ENCODE results near the gene CCM2.

Gene CCM2

DNA sequence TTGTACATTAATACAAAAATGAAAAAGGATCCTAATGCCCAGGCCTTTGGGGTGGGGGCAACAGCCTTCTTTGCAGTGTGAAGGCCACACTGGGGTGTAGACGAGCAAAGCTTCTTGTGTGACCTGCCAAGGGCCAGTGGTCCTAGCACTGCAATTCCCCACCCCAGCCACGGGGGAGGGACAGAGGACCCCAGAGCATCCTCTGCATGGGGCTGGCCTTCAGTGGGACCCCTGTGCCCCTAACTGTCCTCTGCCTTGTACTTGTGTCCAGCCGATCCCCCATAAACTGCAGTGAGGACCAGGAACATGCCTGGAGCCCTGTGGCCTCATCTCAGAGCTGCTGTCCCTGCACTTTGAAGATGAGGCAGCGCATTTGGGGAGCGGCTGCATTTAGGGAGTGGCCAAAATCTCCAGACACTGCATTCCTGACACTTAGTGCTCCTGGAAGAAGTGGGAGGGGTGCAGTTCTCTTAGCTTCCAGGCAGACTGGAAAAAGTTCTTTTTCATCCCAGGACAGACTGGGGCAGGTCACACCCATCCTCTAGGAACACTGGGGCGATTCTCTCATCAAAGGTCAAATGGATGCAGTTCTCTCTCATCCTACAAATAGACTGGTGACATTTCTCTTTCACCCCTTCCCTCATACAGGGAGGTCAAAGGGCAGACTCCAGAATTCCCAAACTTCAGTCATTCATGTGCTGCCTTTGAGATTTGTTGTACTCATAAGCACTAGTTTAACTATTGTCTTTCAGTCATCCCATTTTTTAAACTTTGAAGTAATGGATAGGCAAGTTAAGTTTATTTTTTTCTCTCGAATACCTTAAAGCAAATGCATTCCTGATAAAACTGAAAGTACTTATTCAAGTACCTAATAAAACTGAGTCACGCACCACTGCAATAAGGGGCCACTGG, 20.3 kb upstream of the CCM2 start:
- Histone ChIP-seq H3K4me1 (ENCODE audit: low read length) (peaks cover 41% of the 10 kb centered on the region), H3K4me3 (ENCODE audit: low read length) (no peak overlapping the region), H3K27ac (ENCODE audit: low read length) (no peak overlapping the region), H3K9me2 (replicated peaks; ENCODE audit: insufficient read depth, low read length) (no peaks in the 10 kb centered on the region), H3K27me3 (replicated peaks; ENCODE audit: insufficient read depth, low read length) (no peaks in the 10 kb centered on the region), H3K9ac (ENCODE audit: low read length) (no peak overlapping the region), H3K9me3 (replicated peaks; ENCODE audit: insufficient read depth, low read length) (no peaks in the 10 kb centered on the region), H4K20me1 (ENCODE audit: insufficient read depth, low read length) (no peaks in the 10 kb centered on the region), H3K36me3 (replicated peaks; ENCODE audit: insufficient read depth, low read length) (peaks cover 6% of the 10 kb centered on the region; the same call in 1 of the 2 replicates), H2AFZ (ENCODE audit: low read length) (no peak overlapping the region), H3F3A (ENCODE audit: insufficient read depth, low read length) (peaks cover 28% of the 10 kb centered on the region), H3K79me2 (ENCODE audit: low read length) (peaks cover 12% of the 10 kb centered on the region), H3K4me2 (ENCODE audit: low read depth, low read length) (no peak overlapping the region)
- TF ChIP-seq EZH2 (optimal IDR thresholded peaks at IDR 0.05; ENCODE audit: low read depth, low read length) (no peak), EZH2phosphoT487 (IDR thresholded peaks at IDR 0.05; ENCODE audit: low read length) (no peak)
- TF ChIP-seq, protein P1, sequence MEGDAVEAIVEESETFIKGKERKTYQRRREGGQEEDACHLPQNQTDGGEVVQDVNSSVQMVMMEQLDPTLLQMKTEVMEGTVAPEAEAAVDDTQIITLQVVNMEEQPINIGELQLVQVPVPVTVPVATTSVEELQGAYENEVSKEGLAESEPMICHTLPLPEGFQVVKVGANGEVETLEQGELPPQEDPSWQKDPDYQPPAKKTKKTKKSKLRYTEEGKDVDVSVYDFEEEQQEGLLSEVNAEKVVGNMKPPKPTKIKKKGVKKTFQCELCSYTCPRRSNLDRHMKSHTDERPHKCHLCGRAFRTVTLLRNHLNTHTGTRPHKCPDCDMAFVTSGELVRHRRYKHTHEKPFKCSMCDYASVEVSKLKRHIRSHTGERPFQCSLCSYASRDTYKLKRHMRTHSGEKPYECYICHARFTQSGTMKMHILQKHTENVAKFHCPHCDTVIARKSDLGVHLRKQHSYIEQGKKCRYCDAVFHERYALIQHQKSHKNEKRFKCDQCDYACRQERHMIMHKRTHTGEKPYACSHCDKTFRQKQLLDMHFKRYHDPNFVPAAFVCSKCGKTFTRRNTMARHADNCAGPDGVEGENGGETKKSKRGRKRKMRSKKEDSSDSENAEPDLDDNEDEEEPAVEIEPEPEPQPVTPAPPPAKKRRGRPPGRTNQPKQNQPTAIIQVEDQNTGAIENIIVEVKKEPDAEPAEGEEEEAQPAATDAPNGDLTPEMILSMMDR (IDR thresholded peaks at IDR 0.05; ENCODE audit: low read length): no peak
- no peak for DNase-seq

DNA sequence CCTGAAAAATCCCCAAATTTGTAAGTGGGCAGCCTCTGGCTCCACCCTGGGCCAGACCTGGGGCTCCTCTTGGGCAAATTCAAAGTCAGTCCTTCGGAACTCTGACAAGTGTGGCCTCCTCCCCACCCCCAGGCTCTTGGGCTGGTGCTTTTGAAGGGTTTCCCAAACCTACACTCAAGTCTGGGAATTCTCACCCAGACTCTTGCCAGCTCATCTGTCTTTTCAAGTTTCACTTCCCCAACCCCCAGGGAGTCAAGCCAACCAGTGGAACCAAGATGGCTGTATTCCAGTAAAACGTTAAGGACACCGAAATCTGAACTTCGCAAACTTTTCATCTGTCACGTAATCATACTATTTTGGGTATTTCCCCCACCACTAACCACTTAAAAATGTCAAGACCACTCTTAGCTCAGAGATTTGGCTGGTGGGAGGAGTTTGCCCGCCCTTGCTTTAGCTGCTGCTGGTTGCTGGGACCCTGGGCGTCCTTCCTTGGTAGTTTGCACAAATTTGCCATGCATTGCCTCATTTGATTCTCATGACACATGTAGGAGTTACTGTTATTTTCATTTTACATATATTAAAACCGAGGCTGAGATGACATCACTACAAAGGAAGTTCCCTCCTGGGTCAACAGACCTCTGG, 19.5 kb upstream of the CCM2 start:
- no peak for DNase-seq
- no peaks in the 10 kb centered on the region for H3K9me2 ChIP-seq (replicated peaks; ENCODE audit: insufficient read depth, low read length)
- H4K20me1 ChIP-seq (ENCODE audit: insufficient read depth, low read length): no peaks in the 10 kb centered on the region
- H2AFZ ChIP-seq (ENCODE audit: low read length): no peak overlapping the region
- peaks cover 44% of the 10 kb centered on the region for H3K4me1 ChIP-seq (ENCODE audit: low read length)
- peak overlapping the region; percentile 3; the same call in 1 of the 2 replicates for H3K27ac ChIP-seq (ENCODE audit: low read length)
- no peaks in the 10 kb centered on the region for H3K9me3 ChIP-seq (replicated peaks; ENCODE audit: insufficient read depth, low read length)
- peaks cover 20% of the 10 kb centered on the region for H3K79me2 ChIP-seq (ENCODE audit: low read length)
- no peak overlapping the region for H3K9ac ChIP-seq (ENCODE audit: low read length)
- no peak overlapping the region for H3K4me3 ChIP-seq (ENCODE audit: low read length)
- H3K36me3 ChIP-seq (replicated peaks; ENCODE audit: insufficient read depth, low read length): peaks cover 11% of the 10 kb centered on the region; the same call in 1 of the 2 replicates
- H3K4me2 ChIP-seq (ENCODE audit: low read depth, low read length): 0 out of 2 replicates have a peak overlapping the region, but pooled peaks have one; percentile 15
- H3F3A ChIP-seq (ENCODE audit: insufficient read depth, low read length): peaks cover 36% of the 10 kb centered on the region
- no peaks in the 10 kb centered on the region for H3K27me3 ChIP-seq (replicated peaks; ENCODE audit: insufficient read depth, low read length)
- TF ChIP-seq EZH2phosphoT487 (IDR thresholded peaks at IDR 0.05; ENCODE audit: low read length) (no peak), EZH2 (optimal IDR thresholded peaks at IDR 0.05; ENCODE audit: low read depth, low read length) (no peak)
- TF ChIP-seq, protein P1 (IDR thresholded peaks at IDR 0.05; ENCODE audit: low read length): no peak

DNA sequence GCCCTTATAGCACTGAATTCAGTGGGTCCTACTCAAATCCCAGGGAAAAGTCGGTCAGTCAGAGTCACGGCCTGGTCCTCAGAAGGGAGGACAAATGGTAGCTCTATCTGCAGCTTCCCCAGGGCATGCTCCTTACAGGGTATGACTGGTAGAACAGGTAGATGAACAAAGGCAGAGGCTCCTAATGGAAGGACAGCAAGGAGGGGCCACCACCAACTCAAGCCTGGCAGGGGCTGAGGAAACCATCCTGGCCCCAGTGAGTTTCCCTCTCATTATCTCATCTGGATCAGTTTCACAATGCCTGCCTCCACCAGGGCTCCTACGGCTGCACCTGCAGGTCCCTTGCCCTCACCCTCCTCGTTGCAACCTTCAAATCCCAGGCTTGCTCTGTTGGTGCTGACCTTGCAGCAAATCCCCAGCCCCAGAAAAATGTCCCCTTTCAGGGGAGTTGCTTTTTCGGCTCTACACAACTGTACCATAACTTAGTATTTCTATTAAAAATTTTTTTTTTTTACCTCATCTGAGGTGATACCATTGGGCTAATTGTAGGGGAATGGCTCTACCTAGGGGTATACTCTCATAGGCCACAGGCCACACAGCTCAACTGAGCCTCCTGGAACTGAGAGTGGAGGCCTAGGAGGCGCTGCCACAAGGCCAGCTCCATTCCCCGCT, 18.8 kb upstream of the CCM2 start:
- peak; percentile 45 for DNase-seq
- H3K27ac ChIP-seq (ENCODE audit: low read length): peak overlapping the region; percentile 3; the same call in 1 of the 2 replicates
- peak overlapping the region; percentile 15; the same call in 1 of the 2 replicates for H3K4me2 ChIP-seq (ENCODE audit: low read depth, low read length)
- no peak overlapping the region for H3K9ac ChIP-seq (ENCODE audit: low read length)
- TF ChIP-seq, protein P1 (IDR thresholded peaks at IDR 0.05; ENCODE audit: low read length): no peak
- TF ChIP-seq EZH2phosphoT487 (IDR thresholded peaks at IDR 0.05; ENCODE audit: low read length) (no peak), EZH2 (optimal IDR thresholded peaks at IDR 0.05; ENCODE audit: low read depth, low read length) (no peak)
- no peak overlapping the region for H3K4me3 ChIP-seq (ENCODE audit: low read length)
- peaks cover 40% of the 10 kb centered on the region for H3F3A ChIP-seq (ENCODE audit: insufficient read depth, low read length)
- H3K27me3 ChIP-seq (replicated peaks; ENCODE audit: insufficient read depth, low read length): no peaks in the 10 kb centered on the region
- H4K20me1 ChIP-seq (ENCODE audit: insufficient read depth, low read length): no peaks in the 10 kb centered on the region
- no peaks in the 10 kb centered on the region for H3K9me2 ChIP-seq (replicated peaks; ENCODE audit: insufficient read depth, low read length)
- H3K79me2 ChIP-seq (ENCODE audit: low read length): peaks cover 27% of the 10 kb centered on the region
- no peaks in the 10 kb centered on the region for H3K9me3 ChIP-seq (replicated peaks; ENCODE audit: insufficient read depth, low read length)
- peaks cover 13% of the 10 kb centered on the region; the same call in 1 of the 2 replicates for H3K36me3 ChIP-seq (replicated peaks; ENCODE audit: insufficient read depth, low read length)
- H3K4me1 ChIP-seq (ENCODE audit: low read length): peaks cover 44% of the 10 kb centered on the region
- no peak overlapping the region for H2AFZ ChIP-seq (ENCODE audit: low read length)
